ENCODE results near the gene GRP. TPM values are rescaled to one million over a fixed set of nuclear protein-coding genes. Genes with fewer than 3 reads are reported as not detected.

Gene GRP
- polyA plus RNA-seq, 2 of the 4 experiments (the other 2 are of a cell fraction): not detected

- TF ChIP-seq TP53 (CRISPR knock-in tag; IDR thresholded peaks at IDR 0.05): no peak
- TF ChIP-seq, protein P1, sequence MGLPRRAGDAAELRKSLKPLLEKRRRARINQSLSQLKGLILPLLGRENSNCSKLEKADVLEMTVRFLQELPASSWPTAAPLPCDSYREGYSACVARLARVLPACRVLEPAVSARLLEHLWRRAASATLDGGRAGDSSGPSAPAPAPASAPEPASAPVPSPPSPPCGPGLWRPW (IDR thresholded peaks at IDR 0.05): no peak
- no peak for TF ChIP-seq CEBPB (IDR thresholded peaks at IDR 0.05)
- no peak for TF ChIP-seq HOXB13 (CRISPR knock-in tag; IDR thresholded peaks at IDR 0.05; ENCODE audit: low read depth)
- ATAC-seq: no peak
- H3K9me3 ChIP-seq: no peaks in the 10 kb centered on the region
- POLR2A ChIA-PET: no interaction called here
- DNase-seq (ENCODE audit: low read depth in 1 of 2, low spot score in 1 of 2): no peak
- H3K27ac ChIP-seq: no peak overlapping the region
- no peaks in the 10 kb centered on the region for H3K4me1 ChIP-seq
- H3K4me3 ChIP-seq: no peak overlapping the region
- H3K4me2 ChIP-seq: no peak overlapping the region
- FAIRE-seq: no peak
- CTCF ChIA-PET: no interaction called here
Observed at GRCh38 chr18:59202258-59202820, 17.6 kb upstream of the GRP start.

DNA sequence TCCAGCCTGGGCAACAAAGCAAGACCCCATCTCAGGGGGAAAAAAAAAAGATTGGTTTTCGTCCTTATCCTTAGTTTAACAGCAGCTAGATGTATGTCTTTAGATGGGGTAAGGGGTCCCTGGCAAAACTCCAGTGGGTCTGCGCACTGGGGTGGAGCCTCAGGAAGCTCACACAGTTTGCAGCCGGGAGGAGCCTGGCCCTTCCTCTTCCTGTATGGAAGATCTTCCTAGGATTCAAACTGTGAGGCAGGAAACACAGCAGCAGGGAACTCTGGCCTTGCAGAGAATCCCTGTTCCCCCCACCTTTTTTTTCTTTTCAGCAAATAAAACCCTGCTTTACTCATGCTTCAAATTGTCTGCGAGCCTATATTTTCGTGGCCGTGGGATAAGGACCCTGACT is 12.5 kb upstream of the GRP start:
- H3K4me3 ChIP-seq: no peak overlapping the region
- DNase-seq (ENCODE audit: low read depth in 1 of 2, low spot score in 1 of 2) (no peak), ATAC-seq (no peak), FAIRE-seq (no peak)
- H3K4me1 ChIP-seq: no peaks in the 10 kb centered on the region
- H3K9me3 ChIP-seq: no peaks in the 10 kb centered on the region
- no peak overlapping the region for H3K4me2 ChIP-seq
- H3K27ac ChIP-seq: no peak overlapping the region
- 67% methylated on average over 6 of the region's 6 CpGs for WGBS (ENCODE audit: missing lambda C conversion rate)
- TF ChIP-seq, protein P1 (IDR thresholded peaks at IDR 0.05): no peak
- no peak for TF ChIP-seq CHD4 (IDR thresholded peaks at IDR 0.05; ENCODE audit: borderline replicate concordance)
- no peak for TF ChIP-seq ZFP36 (IDR thresholded peaks at IDR 0.05; ENCODE audit: borderline replicate concordance, partially characterized antibody)
- no peak for TF ChIP-seq NFE2L2 (conservative IDR thresholded peaks at IDR 0.05; ENCODE audit: low read length)
- TF ChIP-seq, protein P2, sequence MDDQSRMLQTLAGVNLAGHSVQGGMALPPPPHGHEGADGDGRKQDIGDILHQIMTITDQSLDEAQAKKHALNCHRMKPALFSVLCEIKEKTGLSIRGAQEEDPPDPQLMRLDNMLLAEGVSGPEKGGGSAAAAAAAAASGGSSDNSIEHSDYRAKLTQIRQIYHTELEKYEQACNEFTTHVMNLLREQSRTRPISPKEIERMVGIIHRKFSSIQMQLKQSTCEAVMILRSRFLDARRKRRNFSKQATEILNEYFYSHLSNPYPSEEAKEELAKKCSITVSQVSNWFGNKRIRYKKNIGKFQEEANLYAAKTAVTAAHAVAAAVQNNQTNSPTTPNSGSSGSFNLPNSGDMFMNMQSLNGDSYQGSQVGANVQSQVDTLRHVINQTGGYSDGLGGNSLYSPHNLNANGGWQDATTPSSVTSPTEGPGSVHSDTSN (IDR thresholded peaks at IDR 0.05): no peak
- no peak for TF ChIP-seq JUN (IDR thresholded peaks at IDR 0.05)
- no peak for TF ChIP-seq SMC3 (IDR thresholded peaks at IDR 0.05)
- TF ChIP-seq EP300 (IDR thresholded peaks at IDR 0.05): no peak
- TF ChIP-seq RNF2 (IDR thresholded peaks at IDR 0.05; ENCODE audit: borderline replicate concordance, low read depth): no peak
- no peak for TF ChIP-seq FOSB (CRISPR knock-in tag; IDR thresholded peaks at IDR 0.05)
- no peak for TF ChIP-seq MAFK (IDR thresholded peaks at IDR 0.05; ENCODE audit: partially characterized antibody)
- TF ChIP-seq KDM5A (IDR thresholded peaks at IDR 0.05): no peak
- TF ChIP-seq E2F6 (IDR thresholded peaks at IDR 0.05; ENCODE audit: borderline replicate concordance, low read depth): no peak
- TF ChIP-seq HDAC2 (IDR thresholded peaks at IDR 0.05): no peak
- TF ChIP-seq ZNF302 (CRISPR knock-in tag; IDR thresholded peaks at IDR 0.05): no peak
- POLR2A ChIA-PET: no interaction called here
- CTCF ChIA-PET: no interaction called here

GRCh38 chr18:59208602-59209125 is 11.3 kb upstream of the GRP start:
- 44% methylated on average over 6 of the region's 6 CpGs for WGBS (ENCODE audit: missing lambda C conversion rate)
- H3K4me1 ChIP-seq: no peaks in the 10 kb centered on the region
- FAIRE-seq (no peak), ATAC-seq (no peak), DNase-seq (ENCODE audit: low read depth in 1 of 2, low spot score in 1 of 2) (no peak)
- no peak overlapping the region for H3K27ac ChIP-seq
- POLR2A ChIA-PET: no interaction called here
- H3K4me3 ChIP-seq: no peak overlapping the region
- TF ChIP-seq SREBF2 (IDR thresholded peaks at IDR 0.05) (no peak), JUNB (IDR thresholded peaks at IDR 0.05) (no peak), FOSB (CRISPR knock-in tag; IDR thresholded peaks at IDR 0.05) (no peak), HEYL (CRISPR knock-in tag; IDR thresholded peaks at IDR 0.05) (no peak), CBX2 (IDR thresholded peaks at IDR 0.05; ENCODE audit: borderline replicate concordance, low read depth) (no peak), ZSCAN20 (CRISPR knock-in tag; IDR thresholded peaks at IDR 0.05) (no peak), POLR2AphosphoS2 (conservative IDR thresholded peaks at IDR 0.05; ENCODE audit: low read length) (no peak), POLR2A (IDR thresholded peaks at IDR 0.05; ENCODE audit: low read length) (no peak), EP300 (IDR thresholded peaks at IDR 0.05) (no peak), CHD4 (IDR thresholded peaks at IDR 0.05; ENCODE audit: borderline replicate concordance) (no peak), JUN (IDR thresholded peaks at IDR 0.05) (no peak), RCOR1 (IDR thresholded peaks at IDR 0.05; ENCODE audit: low read depth, low read length) (no peak), HMGXB4 (CRISPR knock-in tag; IDR thresholded peaks at IDR 0.05; ENCODE audit: borderline replicate concordance) (no peak), ZC3H11A (IDR thresholded peaks at IDR 0.05) (no peak)
- TF ChIP-seq, protein P1 (IDR thresholded peaks at IDR 0.05): no peak
- no peaks in the 10 kb centered on the region for H3K9me3 ChIP-seq
- no peak overlapping the region for H3K4me2 ChIP-seq
- CTCF ChIA-PET: interaction anchor here (1.3 kb wide), 1 partner anchor 40 kb away, joined by 3 read pairs; no protein-coding TSS in a partner anchor
